Activated B cell treated with CpG ODN at 0.5 μM for 24 hours (primary cell): ENCODE data around the gene INAFM1. TPM values are rescaled to one million over a fixed set of nuclear protein-coding genes. Genes with fewer than 3 reads are reported as not detected.
A peak's percentile ranks its signal among the peaks of the same experiment; 100 is the strongest.

Experiments used
- ATAC-seq: fragments of 200-7000 bp; cut with Tn5 transposase; one replicate; pipeline ENCODE4 v1.10.0; 2021; ENCODE audit warnings: low read depth, mild to moderate bottlenecking, moderate library complexity
- CTCF ChIA-PET: fragments of 350-600 bp; sonication (Branson Sonifier 250); formaldehyde crosslinking; loops from one replicate; lab custom pipeline; 2021; ENCODE audit warnings: antibody characterized with exemption; lab: Charles Lee
- POLR2A ChIA-PET: fragments of 350-600 bp; sonication (Branson Sonifier 250); formaldehyde crosslinking; loops from one replicate; lab custom pipeline; 2021; ENCODE audit warnings: antibody characterized with exemption; lab: Charles Lee
- DNase-seq: peaks from one replicate; pipeline ENCODE4 v3.0.0; 2022
- H3K27ac Mint-ChIP-seq: one replicate; pipeline ENCODE4 v1.8.0; 2020; ENCODE audit warnings: mixed read lengths
- H3K27me3 Mint-ChIP-seq: one replicate; pipeline ENCODE4 v1.8.0; 2021; ENCODE audit warnings: mixed read lengths
- H3K36me3 Mint-ChIP-seq: one replicate; pipeline ENCODE4 v1.8.0; 2021; ENCODE audit warnings: low read depth, mixed read lengths
- H3K4me1 Mint-ChIP-seq: one replicate; pipeline ENCODE4 v1.8.0; 2021; ENCODE audit warnings: mixed read lengths
- H3K4me3 Mint-ChIP-seq: one replicate; pipeline ENCODE4 v1.8.0; 2020; ENCODE audit warnings: mild to moderate bottlenecking, mixed read lengths
- H3K9me3 Mint-ChIP-seq: one replicate; pipeline ENCODE4 v1.8.0; 2020; ENCODE audit warnings: mixed read lengths
- intact Hi-C: fragments of 100-400 bp; cut with micrococcal nuclease; formaldehyde crosslinking; loops from one replicate; pipeline ENCODE4 v1.15.1; 2024
- total RNA-seq: library from RNA; stranded (reverse); gene quantifications from 2 replicates; pipeline ENCODE4 v1.2.3, GENCODE V29; 2022
- TF ChIP-seq, protein P1 (sequence below): fragments of 200-600 bp; IDR thresholded peaks from one replicate; pipeline ENCODE4 v1.8.0; 2022; ENCODE audit warnings: antibody characterized with exemption, mild to moderate bottlenecking

Gene INAFM1
- total RNA-seq, 1 donor from 2014 or later, result 11.8 TPM

DNA sequence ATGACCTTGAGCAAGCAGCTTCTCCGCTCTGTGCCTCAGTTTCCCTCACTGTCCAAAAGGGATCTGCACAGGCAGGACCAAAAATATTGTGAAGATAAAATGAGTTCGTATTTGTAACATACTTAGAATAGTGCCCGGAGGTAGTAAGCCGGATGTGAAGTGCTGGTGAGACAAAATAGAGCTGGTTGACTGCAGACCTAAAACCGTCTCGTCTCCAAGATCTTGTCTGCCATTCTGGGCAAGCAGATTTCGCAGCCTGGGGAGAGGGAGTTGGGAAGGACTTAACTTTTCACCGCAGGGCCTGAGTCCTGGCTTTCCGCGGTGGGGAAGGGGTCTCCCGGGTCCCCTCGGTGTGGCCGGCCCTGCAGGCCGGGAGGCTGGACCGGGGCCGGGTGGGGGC, 35.5 kb upstream of the INAFM1 start:
- Mint-ChIP-seq H3K27ac (peak overlapping the region; percentile 25), H3K4me1 (peaks cover 24% of the 10 kb centered on the region), H3K4me3 (peak overlapping the region; percentile 30), H3K27me3 (peaks cover 1% of the 10 kb centered on the region), H3K36me3 (no peaks in the 10 kb centered on the region), H3K9me3 (no peaks in the 10 kb centered on the region)
- intact Hi-C loops, result no loop called here
- POLR2A ChIA-PET, result interaction anchor here (0.5 to 6.2 kb wide), 5 partner anchors 12 to 126 kb away, joined by 5 to 61 read pairs (median 7); partner anchors contain the start of genes CCDC9 and ZC3H4
- TF ChIP-seq, protein P1, sequence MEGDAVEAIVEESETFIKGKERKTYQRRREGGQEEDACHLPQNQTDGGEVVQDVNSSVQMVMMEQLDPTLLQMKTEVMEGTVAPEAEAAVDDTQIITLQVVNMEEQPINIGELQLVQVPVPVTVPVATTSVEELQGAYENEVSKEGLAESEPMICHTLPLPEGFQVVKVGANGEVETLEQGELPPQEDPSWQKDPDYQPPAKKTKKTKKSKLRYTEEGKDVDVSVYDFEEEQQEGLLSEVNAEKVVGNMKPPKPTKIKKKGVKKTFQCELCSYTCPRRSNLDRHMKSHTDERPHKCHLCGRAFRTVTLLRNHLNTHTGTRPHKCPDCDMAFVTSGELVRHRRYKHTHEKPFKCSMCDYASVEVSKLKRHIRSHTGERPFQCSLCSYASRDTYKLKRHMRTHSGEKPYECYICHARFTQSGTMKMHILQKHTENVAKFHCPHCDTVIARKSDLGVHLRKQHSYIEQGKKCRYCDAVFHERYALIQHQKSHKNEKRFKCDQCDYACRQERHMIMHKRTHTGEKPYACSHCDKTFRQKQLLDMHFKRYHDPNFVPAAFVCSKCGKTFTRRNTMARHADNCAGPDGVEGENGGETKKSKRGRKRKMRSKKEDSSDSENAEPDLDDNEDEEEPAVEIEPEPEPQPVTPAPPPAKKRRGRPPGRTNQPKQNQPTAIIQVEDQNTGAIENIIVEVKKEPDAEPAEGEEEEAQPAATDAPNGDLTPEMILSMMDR, result no peak
- CTCF ChIA-PET, result interaction anchor here (2.2 kb wide), 1 partner anchor 28 kb away, joined by 10 read pairs; no protein-coding TSS in a partner anchor
- ATAC-seq (no peak), DNase-seq (no peak)

DNA sequence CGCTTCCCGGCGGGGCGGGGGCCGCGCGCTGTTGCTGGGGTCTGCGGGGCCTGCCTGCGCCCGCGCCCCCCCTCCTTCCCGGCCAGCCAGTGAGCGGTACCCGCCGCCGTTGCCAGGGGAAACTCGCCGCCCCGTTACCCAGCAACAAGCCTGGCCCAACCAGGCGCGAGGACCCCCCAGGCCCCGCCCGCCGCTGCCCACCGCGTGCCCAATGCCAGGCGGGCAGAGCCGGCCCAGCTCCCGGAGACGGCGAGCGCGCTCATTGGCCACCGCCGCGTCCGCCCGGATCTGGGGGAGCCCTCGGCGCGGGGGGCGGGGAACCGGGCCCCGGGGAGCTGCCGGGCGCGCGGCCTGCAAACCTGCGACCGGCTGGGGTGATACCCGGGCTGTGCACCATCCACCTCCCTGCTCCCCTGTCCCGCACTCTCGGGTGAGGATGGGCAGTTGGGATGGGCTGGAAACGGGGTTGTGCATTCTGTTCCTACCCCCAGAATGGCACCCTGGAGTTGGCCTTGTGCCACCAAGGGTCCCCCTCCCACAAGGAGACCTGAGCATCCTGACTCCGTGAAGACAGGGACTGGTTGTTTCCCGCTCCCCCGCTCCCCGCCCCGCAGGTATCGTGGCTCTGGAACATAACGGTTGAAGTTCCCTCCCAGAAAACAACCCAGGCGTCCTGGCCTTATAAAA, 34.9 kb upstream of the INAFM1 start:
- no peaks in the 10 kb centered on the region for H3K36me3 Mint-ChIP-seq
- intact Hi-C loops, result no loop called here
- H3K9me3 Mint-ChIP-seq, result no peaks in the 10 kb centered on the region
- ChIA-PET CTCF (interaction anchor here (1.2 to 2.2 kb wide), 2 partner anchors 29 kb away, joined by 5 to 10 read pairs; no protein-coding TSS in a partner anchor), POLR2A (interaction anchor here (0.5 to 6.2 kb wide), 9 partner anchors 11 to 126 kb away, joined by 3 to 61 read pairs (median 5); partner anchors contain the start of genes CCDC9 and ZC3H4)
- TF ChIP-seq, protein P1, result no peak
- H3K4me1 Mint-ChIP-seq, result peaks cover 30% of the 10 kb centered on the region
- no peak overlapping the region for H3K27ac Mint-ChIP-seq
- ATAC-seq, result peak; percentile 22
- DNase-seq, result peak; percentile 55
- H3K4me3 Mint-ChIP-seq, result no peak overlapping the region
- peaks cover 3% of the 10 kb centered on the region for H3K27me3 Mint-ChIP-seq

DNA sequence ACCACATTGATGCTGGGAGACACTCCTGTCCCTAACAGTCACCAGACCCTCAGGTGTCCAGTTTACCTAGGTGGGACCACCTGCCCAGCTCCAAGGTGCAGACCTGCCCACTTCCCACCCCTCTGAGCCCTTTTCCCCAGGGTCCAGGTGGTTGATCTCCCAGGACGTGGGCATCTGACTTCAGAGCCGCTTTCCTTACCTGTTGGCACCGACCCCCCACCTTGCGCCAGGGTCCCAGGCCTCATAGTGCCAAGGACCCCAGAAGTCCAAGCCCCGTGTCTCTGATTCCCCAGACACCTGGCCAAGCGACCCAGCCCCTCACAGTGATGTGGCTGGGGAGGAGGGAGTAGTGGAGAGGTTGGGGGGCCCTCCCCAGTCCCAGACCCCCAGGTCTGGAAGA, 34.1 kb upstream of the INAFM1 start:
- ChIA-PET POLR2A (interaction anchor here (0.5 to 6.2 kb wide), 7 partner anchors 12 to 222 kb away, joined by 3 to 61 read pairs (median 4); no protein-coding TSS in a partner anchor), CTCF (interaction anchor here (1.2 kb wide), 1 partner anchor 30 kb away, joined by 5 read pairs; no protein-coding TSS in a partner anchor)
- intact Hi-C loops, result no loop called here
- TF ChIP-seq, protein P1, result no peak
- Mint-ChIP-seq H3K36me3 (no peaks in the 10 kb centered on the region), H3K4me3 (peak overlapping the region; percentile 35), H3K9me3 (no peaks in the 10 kb centered on the region), H3K27ac (no peak overlapping the region), H3K4me1 (peaks cover 32% of the 10 kb centered on the region), H3K27me3 (peaks cover 4% of the 10 kb centered on the region)
- no peak for ATAC-seq
- DNase-seq, result no peak

DNA sequence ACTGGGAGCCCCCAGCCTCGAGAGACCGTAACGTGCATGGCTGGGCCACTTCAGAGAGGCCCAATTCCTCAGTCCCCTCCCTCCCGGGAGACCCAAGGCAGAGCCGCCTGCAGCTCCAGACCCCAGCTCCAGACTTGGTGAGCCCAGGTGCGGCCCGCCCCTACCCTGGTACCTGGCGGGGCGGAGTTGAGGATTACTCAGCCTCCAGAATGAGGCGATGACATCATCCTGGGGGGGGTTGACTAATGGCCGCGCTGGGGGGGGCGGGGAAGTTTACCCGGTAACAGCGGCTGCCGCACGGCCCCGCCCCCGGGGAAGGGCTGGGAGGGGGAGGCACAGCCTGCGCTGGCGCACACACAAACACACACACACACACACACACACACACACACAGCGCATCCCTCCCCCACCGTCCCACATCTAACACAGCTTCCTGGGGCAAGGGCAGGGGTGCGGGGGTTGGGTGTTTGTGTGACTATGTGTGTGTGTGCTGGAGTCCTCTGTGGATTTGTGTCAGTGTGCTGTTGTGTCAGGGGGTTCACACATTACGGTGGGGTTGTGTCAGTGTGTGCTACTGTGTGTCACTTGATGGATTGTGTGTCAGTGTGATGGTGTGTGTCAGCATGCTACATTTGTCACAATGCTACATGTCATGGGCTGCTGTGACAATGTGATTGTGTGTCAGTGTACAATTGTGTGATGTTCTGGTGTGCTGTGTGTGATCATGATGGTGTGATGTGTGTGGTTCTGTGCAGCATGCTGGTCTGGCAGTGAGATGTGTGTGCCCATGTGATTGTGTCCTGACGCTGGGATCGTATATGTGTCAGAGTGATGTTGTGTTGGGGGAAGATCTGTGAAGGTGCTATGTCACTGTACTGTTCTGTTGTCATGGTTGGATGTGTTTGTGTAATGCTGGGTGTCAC, 33.4 kb upstream of the INAFM1 start:
- Mint-ChIP-seq H3K4me1 (peaks cover 31% of the 10 kb centered on the region), H3K27ac (no peak overlapping the region), H3K4me3 (no peak overlapping the region), H3K27me3 (peaks cover 4% of the 10 kb centered on the region), H3K36me3 (no peaks in the 10 kb centered on the region), H3K9me3 (no peaks in the 10 kb centered on the region)
- ATAC-seq, result peak; percentile 51
- intact Hi-C loops, result loop anchor here (1.0 kb wide), 1 partner anchor 128 kb away; the partner anchor contains the start of gene ZC3H4
- DNase-seq, result peak; percentile 66
- TF ChIP-seq, protein P1, result no peak
- ChIA-PET CTCF (interaction anchor here (1.2 kb wide), 1 partner anchor 31 kb away, joined by 5 read pairs; no protein-coding TSS in a partner anchor), POLR2A (interaction anchor here (0.5 to 6.2 kb wide), 7 partner anchors 12 to 223 kb away, joined by 3 to 61 read pairs (median 4); no protein-coding TSS in a partner anchor)
